C4-2B (cell line): ENCODE measurements around the gene GPX1.

Experiments
- ZFX ChIP-seq: fragments of 450-650 bp; IDR thresholded peaks from 2 replicates; pipeline ENCODE4 v1.6.1; 2017
- TF ChIP-seq, protein P1 (sequence below): fragments of 450-650 bp; conservative IDR thresholded peaks from 2 replicates; pipeline ENCODE4 v1.5.1; 2017; ENCODE audit warnings: mild to moderate bottlenecking

DNA sequence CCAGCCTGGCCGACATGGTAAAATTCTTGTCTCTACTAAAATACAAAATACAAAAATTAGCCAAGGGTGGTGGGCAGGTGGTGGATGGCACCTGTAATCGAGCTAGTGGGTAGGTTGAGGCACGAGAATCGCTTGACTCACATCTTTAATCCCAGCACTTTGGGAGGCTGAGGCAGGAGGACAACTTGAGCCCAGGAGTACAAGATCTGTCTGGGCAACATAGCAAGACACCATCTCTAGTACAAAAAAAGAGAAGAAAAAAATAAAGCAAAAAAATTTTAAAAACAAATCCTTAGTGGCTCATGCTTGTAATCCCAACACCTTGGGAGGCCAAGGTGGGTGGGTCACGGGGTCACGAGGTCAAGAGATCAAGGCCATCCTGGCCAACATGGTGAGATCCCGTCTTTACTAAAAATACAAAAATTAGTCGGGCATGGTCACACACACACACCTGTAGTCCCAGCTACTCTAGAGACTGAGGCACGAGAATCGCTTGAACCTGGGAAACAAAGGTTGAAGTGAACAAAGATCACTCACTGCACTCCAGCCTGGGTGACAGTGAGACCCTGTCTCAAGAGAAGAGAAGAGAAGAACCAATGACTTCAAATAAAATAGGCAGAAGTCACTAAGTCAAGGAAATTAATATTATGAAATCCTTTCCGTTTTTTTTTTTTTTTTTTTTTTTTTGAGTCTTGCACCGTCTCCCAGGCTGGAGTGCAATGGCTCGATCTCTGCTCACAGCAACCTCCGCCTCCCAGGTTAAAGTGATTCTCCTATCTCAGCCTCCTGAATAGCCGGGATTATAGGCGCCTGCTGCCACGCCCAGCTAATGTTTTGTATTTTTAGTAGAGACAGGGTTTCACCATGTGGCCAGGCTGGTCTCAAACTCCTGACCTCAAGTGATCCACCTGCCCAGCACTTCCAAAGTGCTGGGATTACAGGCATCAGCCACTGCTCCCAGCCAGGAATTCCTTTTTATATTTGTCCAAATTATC lies 48.7 kb upstream of the GPX1 start:
- TF ChIP-seq, protein P1, sequence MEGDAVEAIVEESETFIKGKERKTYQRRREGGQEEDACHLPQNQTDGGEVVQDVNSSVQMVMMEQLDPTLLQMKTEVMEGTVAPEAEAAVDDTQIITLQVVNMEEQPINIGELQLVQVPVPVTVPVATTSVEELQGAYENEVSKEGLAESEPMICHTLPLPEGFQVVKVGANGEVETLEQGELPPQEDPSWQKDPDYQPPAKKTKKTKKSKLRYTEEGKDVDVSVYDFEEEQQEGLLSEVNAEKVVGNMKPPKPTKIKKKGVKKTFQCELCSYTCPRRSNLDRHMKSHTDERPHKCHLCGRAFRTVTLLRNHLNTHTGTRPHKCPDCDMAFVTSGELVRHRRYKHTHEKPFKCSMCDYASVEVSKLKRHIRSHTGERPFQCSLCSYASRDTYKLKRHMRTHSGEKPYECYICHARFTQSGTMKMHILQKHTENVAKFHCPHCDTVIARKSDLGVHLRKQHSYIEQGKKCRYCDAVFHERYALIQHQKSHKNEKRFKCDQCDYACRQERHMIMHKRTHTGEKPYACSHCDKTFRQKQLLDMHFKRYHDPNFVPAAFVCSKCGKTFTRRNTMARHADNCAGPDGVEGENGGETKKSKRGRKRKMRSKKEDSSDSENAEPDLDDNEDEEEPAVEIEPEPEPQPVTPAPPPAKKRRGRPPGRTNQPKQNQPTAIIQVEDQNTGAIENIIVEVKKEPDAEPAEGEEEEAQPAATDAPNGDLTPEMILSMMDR, result no peak
- TF ChIP-seq ZFX, result no peak
